HUDEP-2 (cell line): Measurements from ENCODE around the gene KAT8.
"Not testable (repeated sequence)": the region's sequence is repeated elsewhere in the genome, so short reads cannot be mapped to it uniquely, and the experiment has no call there.

Source experiments
- DNase-seq, 76 experiments: peaks; one replicate each; lab custom pipeline; 2025; ENCODE audit not compliant: unreplicated experiment in 76 of 76; lab: John Stamatoyannopoulos, UW

Gene KAT8

DNA sequence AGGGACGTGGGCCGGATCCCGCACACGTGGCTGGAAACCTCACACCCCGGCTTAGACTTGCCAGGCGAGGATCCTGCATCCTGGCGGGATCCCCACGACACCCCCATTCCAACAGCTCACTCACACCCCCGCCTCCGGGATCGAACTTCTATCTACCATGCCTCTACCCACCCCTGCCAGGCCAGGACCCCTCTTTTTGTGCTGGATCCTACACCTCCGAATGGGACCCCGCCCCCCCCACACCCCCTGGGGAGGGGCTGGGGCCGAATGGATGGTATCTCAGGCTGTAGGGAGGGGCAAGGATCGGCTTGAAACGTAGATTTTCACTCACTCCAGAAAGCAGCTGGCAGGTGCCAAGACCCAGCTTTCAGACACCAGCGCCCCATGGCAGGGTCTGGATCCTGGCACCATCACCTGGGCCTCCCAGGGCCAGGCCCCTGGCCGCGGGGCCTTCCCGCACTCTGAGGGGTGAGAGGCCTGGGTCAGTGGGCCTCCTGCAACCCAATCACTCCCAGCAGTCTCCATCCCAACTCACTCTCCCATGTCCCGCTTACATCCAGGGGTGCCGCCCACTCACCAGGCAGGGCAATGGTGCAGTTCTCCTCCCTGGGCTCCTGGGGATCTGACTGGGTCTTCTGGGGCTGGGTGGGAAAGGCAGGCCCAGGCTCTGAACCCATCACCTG is 25.7 kb downstream of the KAT8 start:
- DNase-seq = no peak

DNA sequence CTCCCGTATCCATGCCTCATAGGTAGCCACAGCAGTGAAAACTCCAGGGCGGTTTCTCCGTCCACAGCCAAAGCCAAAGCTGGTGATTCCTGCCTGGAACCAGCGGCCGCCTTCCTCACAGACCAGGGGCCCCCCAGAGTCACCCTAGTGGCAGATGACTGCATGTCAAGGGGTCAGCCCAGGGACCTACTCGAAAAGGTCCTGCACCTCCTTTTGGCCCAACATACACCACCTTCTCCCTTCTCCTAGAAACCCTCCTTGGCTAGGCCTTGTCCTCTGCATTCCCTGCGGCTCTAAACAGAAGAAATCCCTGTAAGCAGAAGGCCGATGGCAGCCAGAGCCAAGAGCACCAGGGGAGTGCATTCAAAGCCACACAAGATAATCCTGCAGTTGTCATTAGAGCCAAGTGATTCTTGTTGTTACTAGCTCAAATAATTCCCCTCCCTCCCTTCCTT is 26.3 kb downstream of the KAT8 start:
- no peak for DNase-seq

DNA sequence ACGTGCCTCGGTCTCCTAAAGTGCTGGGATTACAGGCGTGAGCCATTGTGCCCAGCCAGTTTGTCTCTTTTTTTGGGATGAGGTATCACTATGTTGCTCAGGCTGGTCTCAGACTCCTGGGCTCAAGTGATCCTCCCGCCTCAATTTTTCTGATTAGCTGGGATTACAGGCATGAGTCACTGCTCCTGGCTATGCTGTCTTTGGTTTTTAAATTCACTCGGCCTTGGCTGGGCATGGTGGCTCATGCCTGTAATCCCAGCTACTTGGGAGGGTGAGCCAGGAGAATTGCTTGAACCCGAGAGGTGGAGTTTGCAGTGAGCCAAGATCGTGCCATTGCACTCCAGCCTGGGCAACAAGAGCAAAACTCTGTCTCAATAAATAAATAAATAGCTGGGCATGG is 27.0 kb downstream of the KAT8 start:
- DNase-seq = not testable (repeated sequence)

DNA sequence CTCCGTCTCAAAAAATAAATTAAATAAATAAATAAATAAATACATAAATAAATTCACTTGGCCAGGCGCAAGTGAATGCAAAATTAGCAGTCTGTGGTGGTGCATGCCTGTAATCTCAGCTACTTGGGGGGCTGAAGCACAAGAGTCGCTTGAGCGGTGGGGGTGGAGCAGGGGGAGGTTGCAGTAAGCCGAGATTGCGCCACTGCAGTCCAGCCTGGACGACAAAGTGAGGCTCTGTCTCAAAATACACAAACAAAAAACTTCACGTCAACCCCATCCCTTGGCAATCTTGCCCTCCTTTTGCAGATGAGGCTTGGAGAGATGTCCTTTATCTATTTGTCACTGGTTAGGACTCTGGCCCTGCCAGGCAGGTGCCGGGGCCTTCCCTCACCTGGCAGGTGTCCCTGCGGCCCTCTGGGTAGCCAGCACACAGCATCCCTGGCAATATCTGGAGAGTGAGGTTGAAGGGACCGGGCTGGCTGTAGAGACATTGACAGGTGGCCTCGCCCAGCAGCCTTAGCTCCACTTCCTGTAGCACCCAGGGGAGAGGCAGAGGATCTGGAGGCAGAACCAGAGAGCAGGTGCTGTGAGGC is 28.0 kb downstream of the KAT8 start:
- no peak for DNase-seq

DNA sequence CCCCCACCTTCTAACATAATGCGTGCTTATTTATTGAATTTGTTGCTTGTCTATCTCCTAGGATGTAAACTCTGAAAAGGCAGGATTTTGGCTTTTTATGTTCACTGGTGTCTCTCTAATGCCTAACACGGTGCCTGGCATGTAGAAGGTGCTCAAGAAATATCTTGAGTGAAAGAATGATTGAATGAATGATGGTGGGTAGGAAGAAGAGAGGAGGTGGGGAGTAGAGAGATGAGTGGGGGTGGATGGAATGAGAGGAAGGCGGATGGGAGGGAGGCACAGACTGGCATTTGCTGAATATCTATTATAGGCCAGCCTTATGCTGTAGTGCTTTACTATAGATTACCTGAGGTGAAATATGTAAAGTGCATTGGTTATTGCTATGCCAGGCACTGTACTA is 30.1 kb downstream of the KAT8 start:
- DNase-seq = no peak

DNA sequence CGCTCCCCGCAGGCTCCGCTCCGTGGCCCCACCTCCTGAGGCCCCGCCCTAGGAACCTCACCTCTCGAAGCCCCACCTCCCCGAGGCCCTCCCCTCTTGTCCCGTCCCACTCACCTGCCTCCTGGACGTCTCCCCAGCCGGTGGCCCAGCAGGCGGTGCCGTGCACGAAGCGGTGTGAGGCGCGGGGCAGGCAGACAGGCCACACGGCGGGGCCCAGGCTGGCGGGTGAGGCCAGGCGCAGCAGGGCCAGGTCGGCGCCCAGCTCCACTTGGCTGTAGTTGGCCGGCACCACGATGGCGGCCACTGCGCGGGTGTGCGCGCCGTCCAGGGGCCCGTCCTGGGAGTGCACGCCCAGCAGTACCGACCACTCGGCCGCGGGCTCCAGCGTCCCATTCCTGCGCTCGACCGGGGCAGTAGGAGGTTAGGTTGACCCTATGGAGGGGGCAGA is 30.8 kb downstream of the KAT8 start:
- no peak for DNase-seq

DNA sequence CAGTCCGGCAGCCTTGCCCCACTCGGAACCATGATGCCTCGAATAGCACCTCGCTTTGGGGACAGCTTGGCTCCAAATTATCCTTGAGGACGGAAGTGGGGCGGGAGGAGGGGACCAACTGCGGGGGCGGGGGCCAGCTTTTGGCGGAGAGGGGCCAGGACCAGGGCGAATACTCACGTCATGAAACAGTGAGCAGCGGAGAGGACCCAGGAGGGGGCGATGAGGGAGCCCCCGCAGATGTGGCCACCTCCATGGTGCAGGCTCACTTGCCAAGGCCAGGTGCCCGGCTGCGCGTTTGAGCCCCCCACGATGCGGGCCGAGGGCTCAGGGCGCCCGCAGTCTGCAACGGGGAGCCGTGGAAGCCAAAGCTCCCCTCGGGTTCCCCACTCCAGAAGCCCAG is 31.4 kb downstream of the KAT8 start:
- no peak for DNase-seq

DNA sequence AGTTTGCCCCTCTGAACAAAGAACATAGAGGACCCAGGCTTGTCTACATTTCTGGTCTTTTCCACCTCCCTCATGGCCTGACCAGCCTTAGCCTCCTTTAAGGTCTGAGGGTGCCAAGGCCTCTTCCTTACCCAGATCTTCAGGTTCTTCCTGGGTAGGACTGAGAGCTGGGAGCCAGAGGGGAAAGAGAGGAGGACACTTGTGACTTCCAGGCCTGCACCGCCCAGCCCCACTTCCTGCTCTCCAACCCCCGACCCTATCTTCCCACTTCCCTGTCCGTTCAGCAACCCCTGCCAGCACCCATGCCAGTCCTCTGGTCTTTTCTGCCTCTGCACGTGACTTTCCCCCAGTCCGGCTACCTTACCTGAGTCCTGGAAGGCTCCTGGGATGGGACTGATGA is 31.9 kb downstream of the KAT8 start:
- no peak for DNase-seq

DNA sequence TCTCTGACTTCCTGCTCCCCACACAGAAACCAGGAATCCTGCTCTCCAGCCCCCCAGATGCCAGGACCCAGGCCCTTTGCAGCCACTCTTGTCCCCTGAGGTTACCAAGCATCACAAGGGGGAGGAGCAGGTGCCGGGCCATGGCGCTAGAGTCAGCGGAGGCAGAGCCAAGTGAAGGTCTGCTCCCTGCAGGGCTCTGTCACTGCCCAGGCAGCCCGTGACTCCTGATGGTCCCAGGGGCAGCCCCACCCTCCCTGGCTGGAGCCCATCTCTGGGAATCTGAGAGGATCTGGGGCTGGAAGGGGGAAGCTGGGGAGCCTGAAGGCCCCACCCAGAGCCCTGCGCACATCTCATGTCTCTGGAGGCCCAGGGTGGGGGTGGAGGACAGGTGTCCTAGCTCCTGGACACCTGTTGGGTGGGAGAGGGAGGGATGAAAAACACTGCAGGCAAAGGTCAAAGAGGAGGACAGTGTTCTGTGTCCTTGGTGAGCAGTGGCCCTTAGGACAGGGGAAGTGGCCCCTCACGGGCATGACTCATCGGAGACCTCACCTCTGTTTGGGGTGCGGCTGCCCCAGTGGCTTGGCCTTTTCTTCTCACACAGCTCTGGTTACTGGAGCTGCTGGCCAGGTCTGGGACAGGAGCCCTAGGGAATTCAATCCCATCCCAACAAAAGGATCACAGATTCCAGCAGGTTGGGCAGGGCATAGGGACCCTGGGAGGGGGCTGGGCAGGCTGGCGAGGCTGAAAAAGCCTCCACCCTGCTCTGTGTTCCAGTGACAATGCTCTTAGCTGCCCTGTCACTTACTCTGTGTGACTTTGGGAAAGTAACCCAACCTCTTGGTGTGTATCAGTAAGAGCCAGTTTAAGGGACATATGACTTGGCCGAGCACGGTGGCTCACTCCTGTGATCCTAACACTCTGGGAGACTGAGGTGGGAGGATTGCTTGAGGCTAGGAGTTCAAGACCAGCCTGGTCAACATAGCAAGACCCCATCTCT is 32.7 kb downstream of the KAT8 start, which contains the start of gene PRSS36:
TSS of gene PRSS36 (minus strand) at position 173 of the 997 bp plus-strand sequence. CDS start at position 142, 31 bp downstream.
- no peak for DNase-seq

DNA sequence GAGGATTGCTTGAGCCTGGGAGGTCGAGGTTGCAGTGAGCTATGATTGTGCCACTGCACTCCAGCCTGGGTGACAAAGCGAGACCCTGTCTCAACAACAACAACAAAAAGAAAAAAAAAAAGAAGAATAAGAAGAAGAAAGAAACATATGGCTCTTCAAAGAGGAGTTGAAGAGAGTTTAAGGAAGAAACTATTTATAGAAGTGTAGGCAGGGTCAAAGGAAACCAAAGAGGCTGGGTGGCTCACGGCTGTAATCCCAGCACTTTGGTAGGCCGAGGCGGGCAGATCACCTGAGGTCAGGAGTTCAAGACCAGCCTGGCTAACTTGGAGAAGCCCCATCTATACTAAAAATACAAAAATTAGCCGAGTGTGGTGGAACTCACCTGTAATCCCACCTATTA is 33.5 kb downstream of the KAT8 start:
- not testable (repeated sequence) for DNase-seq

DNA sequence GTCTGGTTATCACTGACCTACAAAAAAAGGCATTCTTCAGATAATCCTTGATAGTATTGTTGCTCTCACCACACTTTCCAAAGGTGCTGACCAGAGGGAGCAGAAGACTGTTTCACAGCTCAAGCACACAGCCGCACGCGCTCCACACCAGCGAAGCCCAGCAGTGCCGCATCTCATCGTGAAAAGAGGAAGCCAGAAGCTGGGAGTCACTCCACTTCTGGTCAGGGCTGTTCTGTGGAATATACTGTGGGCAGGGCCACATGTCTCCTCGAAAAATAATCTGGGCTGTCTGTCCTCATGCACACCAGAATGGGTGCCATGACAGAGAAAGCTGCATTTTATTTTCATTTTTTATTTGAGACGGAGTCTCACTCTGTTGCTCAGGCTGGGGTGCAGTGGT is 39.7 kb downstream of the KAT8 start:
- DNase-seq = peak in 9 of 76 experiments; percentile 6 to 31 (median 9)

DNA sequence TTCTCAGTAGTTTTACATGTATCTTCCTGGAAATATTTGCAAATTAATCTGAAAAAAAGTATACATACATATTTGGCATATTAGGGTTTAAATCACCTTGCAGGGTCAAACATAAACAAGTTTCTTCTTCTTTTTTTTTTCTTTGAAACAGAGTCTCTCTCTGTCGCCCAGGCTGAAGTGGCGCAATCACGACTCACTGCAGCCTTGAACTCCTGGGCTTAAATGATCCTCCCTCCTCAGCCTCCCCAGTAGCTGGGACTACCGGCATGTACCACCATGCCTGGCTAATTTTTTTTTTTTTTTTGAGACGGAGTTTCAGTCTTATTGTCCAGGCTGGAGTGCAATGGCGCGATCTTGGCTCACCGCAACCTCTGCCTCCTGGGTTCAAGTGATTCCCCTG is 49.9 kb downstream of the KAT8 start:
- DNase-seq = no peak

DNA sequence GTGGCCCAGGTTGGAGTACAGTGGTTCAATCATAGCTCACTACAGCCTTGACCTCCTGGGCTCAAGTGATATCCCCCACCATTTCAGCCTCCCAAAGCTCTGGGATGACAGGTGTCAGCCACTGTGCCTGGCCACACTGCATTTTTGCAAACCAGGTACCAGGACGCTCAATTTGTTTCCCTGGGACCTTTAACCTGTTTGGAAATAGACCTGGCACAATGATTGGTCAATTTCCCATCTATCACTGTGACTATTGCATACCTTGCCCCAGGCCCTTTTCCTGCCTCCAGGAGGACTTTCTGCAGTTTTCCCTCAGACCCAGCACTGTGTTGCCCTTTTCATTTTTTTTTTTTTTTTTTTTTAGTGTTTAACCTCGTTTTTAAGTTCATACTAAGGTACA is 51.4 kb downstream of the KAT8 start:
- DNase-seq = no peak

DNA sequence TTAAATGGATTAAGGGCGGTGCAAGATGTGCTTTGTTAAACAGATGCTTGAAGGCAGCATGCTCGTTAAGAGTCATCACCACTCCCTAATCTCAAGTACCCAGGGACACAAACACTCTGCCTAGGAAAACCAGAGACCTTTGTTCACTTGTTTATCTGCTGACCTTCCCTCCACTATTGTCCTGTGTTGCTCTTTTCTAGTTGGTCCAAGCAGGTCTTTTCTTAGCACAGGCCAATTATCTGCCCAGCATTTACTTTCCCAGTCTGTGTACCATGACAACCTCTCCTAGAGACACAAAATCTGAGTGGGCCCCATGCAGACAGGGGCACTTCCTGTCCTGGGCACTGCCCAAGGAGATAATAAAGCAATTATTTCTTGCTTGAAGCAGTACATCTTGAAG is 52.6 kb downstream of the KAT8 start:
- DNase-seq = peak in 3 of 76 experiments; percentile 3 to 30 (median 7)

DNA sequence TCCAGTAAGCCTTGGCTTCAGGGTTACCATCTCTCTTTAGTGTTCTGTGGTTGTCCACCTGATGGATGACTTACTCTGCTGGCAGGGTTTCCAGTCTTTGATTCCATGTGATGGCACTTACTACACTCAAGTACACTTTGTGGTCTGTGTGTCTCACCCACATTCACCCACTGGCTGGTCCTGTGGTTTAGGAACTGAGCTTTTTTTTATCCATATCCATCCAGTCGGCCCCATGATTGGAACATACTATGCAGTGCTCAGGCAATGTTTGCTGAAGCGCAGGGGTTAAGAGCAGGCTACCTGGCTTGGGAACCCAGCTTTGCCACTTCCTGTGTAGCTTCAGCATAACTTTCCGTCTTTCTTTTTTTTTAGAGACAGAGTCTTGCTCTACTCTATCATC is 59.7 kb downstream of the KAT8 start:
- peak in 11 of 76 experiments; percentile 3 to 57 (median 23) for DNase-seq

DNA sequence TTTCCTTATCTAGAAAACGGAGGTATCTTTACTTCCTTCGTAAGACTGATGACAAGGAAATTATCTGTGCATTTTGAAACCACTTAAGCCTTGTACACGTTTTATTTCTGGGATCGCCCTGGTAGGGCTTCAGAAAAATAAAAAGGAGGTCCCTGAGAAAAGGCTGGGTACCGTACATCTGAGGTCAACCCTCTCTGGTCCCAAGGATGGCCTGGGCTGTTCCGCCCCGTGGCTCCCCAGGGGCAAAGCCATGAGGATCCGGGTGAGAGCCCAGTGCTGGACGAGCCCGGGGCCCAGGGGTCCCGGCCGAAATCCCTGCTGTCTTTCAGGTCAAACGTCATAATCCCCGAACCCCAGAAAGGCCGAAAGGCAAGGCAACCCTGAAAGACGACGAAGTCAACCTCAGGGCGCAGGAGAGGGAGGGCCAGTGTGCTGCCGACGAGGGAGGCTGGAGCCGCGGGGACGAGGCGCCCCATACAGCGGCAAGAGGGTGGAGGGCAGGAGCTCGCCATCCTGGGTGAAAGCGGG is 61.8 kb downstream of the KAT8 start:
- no peak for DNase-seq

DNA sequence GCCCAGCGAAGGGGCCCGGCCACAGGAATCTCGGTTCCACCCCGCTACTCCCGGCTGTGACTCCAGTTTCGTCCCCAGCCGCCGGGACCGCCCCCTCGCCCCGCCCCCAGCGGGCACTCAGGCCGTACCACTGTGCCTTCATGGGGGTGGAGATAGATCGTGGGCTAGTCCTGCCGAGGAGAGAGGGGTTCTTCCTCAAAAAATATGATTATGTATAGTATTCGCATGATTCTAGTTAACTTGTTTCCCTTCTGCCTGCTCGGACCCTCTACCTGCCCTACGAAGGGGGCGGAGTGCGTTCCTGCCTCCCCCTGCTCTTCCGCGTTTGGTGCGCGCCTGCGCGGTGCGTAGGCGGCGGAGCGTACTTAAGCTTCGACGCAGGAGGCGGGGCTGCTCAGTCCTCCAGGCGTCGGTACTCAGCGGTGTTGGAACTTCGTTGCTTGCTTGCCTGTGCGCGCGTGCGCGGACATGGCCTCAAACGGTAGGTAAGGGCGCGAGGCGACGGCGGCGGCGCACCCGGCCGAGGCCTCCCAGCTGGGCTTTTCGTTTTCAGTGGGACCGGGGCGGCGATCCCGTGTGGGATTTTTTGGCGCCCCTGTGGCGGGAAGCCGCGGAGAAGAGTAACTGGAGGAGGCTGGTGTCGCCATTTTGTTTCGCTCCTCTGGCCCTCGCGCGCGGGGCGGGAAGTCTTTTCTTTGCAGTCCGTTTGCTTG is 62.4 kb downstream of the KAT8 start, which contains the start of gene FUS:
TSS of gene FUS (plus strand) at position 393 of the 713 bp plus-strand sequence. CDS start at position 469, 76 bp downstream.
- peak in 70 of 76 experiments; percentile 26 to 99 (median 76) for DNase-seq
